Measurements from ENCODE around the gene MCAT. TPM values are rescaled to one million over a fixed set of nuclear protein-coding genes. Genes with fewer than 3 reads are reported as not detected.

MCAT gene
- total and polyA plus RNA-seq, 12 donors: 16.9 to 92.9 (median 27.7) TPM

DNA sequence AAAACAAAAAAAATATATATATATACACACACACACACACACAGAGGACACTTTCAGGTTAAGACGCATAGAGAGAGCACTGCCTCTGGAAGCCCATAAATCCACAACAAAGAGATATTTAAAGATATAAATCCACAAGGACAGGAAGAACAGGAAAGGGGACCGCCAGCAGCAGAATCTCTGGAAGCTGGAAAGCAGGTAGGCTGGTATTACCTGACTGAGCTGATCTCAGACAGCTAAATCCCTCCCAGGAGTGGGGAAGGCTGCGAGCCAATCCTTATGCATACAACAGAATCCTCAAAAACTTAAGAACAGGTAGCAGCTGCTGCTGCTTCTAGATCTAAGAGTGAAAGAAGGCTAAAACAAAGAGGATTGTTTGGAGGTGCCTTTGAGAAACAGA is 1.8 kb upstream of the MCAT start:
- H3K4me1 ChIP-seq (replicated peaks in 1 of 2): peaks cover 9 to 17% of the 10 kb centered on the region in 2 donors
- 68 to 73% (median 71%) methylated on average over 3 of the region's 3 CpGs for WGBS, 4 donors

DNA sequence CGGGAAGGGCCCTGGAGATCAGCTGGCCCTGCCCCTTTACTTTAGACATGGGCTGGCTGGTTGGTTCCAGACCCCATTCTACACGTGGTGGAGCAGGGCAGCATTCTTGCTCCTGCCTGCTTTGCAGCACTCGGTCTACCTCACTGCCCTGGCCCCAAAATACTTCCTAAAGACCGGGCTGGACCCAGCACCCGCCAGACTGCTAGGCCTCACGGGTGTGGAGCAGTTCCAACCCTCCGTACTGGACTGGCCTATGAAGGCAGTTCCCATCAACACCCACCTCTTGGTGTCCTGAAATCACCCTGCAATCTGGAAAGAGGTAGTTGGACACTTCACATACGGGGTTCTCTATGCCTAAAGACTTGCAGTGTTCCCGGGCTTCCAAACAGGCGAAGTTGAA is 6.4 kb downstream of the MCAT start:
- H3K4me1 ChIP-seq (replicated peaks in 1 of 2): peaks cover 2 to 4% of the 10 kb centered on the region in 2 donors
- H3K9me3 ChIP-seq (replicated peaks in 1 of 3): no peaks in the 10 kb centered on the region
- DNase-seq: no peak
- peaks cover 0 to 70% of the 10 kb centered on the region in 2 donors for H3K36me3 ChIP-seq (replicated peaks in 1 of 2)
- no peak for TF ChIP-seq POLR2A (IDR thresholded peaks at IDR 0.05)
- TF ChIP-seq, protein P1, sequence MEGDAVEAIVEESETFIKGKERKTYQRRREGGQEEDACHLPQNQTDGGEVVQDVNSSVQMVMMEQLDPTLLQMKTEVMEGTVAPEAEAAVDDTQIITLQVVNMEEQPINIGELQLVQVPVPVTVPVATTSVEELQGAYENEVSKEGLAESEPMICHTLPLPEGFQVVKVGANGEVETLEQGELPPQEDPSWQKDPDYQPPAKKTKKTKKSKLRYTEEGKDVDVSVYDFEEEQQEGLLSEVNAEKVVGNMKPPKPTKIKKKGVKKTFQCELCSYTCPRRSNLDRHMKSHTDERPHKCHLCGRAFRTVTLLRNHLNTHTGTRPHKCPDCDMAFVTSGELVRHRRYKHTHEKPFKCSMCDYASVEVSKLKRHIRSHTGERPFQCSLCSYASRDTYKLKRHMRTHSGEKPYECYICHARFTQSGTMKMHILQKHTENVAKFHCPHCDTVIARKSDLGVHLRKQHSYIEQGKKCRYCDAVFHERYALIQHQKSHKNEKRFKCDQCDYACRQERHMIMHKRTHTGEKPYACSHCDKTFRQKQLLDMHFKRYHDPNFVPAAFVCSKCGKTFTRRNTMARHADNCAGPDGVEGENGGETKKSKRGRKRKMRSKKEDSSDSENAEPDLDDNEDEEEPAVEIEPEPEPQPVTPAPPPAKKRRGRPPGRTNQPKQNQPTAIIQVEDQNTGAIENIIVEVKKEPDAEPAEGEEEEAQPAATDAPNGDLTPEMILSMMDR (IDR thresholded peaks at IDR 0.05): no peak
- intact Hi-C loops (cut with DNase I): no loop called here
- 48 to 77% (median 74%) methylated on average over 4 to 10 of the region's 10 CpGs for WGBS, 4 donors
- H3K4me3 ChIP-seq: no peak overlapping the region
- no peaks in the 10 kb centered on the region for H3K27me3 ChIP-seq
- H3K27ac ChIP-seq: peak overlapping the region in 2 of 5 donors; percentile 5 to 17

More for the DNA sequence above, 1.8 kb upstream of the MCAT start:
- TF ChIP-seq, protein P1 (IDR thresholded peaks at IDR 0.05): no peak
- no peak for TF ChIP-seq POLR2A (IDR thresholded peaks at IDR 0.05)
- Histone ChIP-seq H3K4me3 (no peak overlapping the region), H3K36me3 (replicated peaks in 1 of 2) (peaks cover 0 to 8% of the 10 kb centered on the region in 2 donors), H3K27ac (no peak overlapping the region), H3K27me3 (no peaks in the 10 kb centered on the region), H3K9me3 (replicated peaks in 1 of 3) (no peaks in the 10 kb centered on the region)
- DNase-seq: no peak
- intact Hi-C loops (cut with DNase I): no loop called here

DNA sequence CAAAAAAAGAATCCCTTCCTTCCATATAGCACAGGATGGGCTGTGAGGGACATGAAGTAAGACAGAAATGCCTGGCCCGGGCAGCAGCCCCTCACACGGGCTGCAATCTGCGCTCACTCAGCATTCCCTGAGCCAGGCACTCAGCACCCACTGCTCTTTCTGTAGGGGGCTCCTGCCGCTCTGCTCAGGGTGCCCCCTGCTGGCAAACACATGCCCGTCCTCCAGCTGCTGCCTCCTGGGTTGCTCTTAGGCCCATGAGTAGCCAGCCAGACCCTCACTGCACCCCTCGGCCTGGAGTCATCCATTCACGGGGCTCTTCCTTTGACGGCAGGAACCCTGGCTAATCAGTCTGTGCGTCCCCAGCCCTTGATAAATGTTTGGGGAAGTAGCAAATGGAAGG is 6.9 kb downstream of the MCAT start:
- H3K27ac ChIP-seq: peak overlapping the region in 1 of 5 donors; percentile 17
- whole genome bisulfite sequencing, 4 donors: 38 to 50% (median 45%) methylated on average over 8 to 9 of the region's 9 CpGs
- TF ChIP-seq, protein P1 (IDR thresholded peaks at IDR 0.05): peak; percentile 31 to 58 (median 50)
- TF ChIP-seq POLR2A (IDR thresholded peaks at IDR 0.05): no peak
- H3K4me1 ChIP-seq (replicated peaks in 1 of 2): no peaks in the 10 kb centered on the region
- no peaks in the 10 kb centered on the region for H3K9me3 ChIP-seq (replicated peaks in 1 of 3)
- intact Hi-C loops (cut with DNase I): no loop called here
- H3K36me3 ChIP-seq (replicated peaks in 1 of 2): peaks cover 0 to 70% of the 10 kb centered on the region in 2 donors
- H3K27me3 ChIP-seq: no peaks in the 10 kb centered on the region
- peak in 3 of 7 donors; percentile 44 to 49 (median 47) for DNase-seq
- no peak overlapping the region for H3K4me3 ChIP-seq

DNA sequence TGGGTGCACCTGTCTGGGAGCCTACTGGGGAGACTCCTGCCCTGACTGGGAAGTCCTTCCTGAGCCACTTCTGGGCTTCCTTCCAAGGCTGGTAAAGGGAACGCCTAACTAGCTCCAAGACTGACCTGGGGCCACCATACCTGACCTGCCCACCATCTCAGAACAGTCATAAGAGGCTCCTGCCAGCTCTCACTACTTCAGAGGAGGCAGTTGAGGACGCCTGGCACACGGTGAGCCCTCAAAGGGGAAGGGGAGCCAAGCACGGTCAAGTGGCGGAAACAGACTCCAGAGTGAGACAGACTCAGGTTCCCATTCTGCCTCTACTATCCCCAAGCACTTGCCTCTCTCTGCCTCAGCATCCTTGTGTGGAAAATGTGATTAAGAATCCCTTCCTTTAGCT is 7.6 kb downstream of the MCAT start:
- Histone ChIP-seq H3K4me1 (replicated peaks in 1 of 2) (no peaks in the 10 kb centered on the region), H3K27me3 (no peaks in the 10 kb centered on the region), H3K9me3 (replicated peaks in 1 of 3) (no peaks in the 10 kb centered on the region), H3K4me3 (no peak overlapping the region), H3K36me3 (replicated peaks in 1 of 2) (peaks cover 0 to 69% of the 10 kb centered on the region in 2 donors), H3K27ac (no peak overlapping the region)
- no peak for DNase-seq
- intact Hi-C loops (cut with DNase I): no loop called here
- TF ChIP-seq, protein P1 (IDR thresholded peaks at IDR 0.05): no peak
- TF ChIP-seq POLR2A (IDR thresholded peaks at IDR 0.05): no peak
- 81 to 93% (median 89%) methylated on average over 3 to 5 of the region's 5 CpGs for WGBS, 4 donors

Data from adrenal gland (tissue), 12 donors.